Measurements from ENCODE around the gene RIMBP2.

Gene RIMBP2

DNA sequence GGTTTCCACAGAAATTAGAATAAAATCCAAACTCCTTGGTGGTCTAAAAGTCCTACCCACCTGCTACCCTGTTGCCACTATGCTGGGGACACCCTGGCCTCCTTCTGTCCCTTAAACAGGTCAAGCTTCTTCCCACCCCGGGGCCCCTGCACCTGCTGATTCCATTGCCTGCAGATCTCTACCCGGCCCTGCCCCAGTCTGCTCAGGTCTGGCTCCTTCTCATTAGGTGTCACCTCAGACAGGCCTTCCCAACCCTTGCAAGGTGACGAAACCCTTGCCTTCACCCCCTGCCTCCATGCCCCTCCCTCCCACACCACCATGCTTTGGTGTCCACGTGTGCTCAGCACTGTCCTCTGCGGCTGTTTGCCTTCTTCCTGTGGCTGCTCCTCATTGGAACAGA is 207.8 kb downstream of the RIMBP2 start:
- Histone ChIP-seq H3K27me3 (ENCODE audit: control insufficient read depth in 2 of 2, insufficient read depth in 2 of 2, low read length in 2 of 2) (no peaks in the 10 kb centered on the region), H3K9me3 (ENCODE audit: control insufficient read depth in 2 of 2, low read length in 2 of 2) (no peaks in the 10 kb centered on the region), H3K36me3 (ENCODE audit: control insufficient read depth in 2 of 2, insufficient read depth in 2 of 2, low read length in 2 of 2) (no peaks in the 10 kb centered on the region), H3K4me1 (ENCODE audit: control insufficient read depth in 2 of 2, insufficient read depth in 2 of 2, low read length in 2 of 2) (no peaks in the 10 kb centered on the region), H3K9ac (ENCODE audit: low read depth in 1 of 2, low read length in 2 of 2) (no peak overlapping the region), H3K4me3 (ENCODE audit: low read length in 2 of 2) (no peak overlapping the region), H3K27ac (ENCODE audit: low read depth in 2 of 2, low read length in 2 of 2) (no peak overlapping the region)

GRCh38 chr12:130506844-130507243 is 209.3 kb downstream of the RIMBP2 start:
- H3K36me3 ChIP-seq (ENCODE audit: control insufficient read depth in 2 of 2, insufficient read depth in 2 of 2, low read length in 2 of 2), result no peaks in the 10 kb centered on the region
- no peaks in the 10 kb centered on the region for H3K4me1 ChIP-seq (ENCODE audit: control insufficient read depth in 2 of 2, insufficient read depth in 2 of 2, low read length in 2 of 2)
- no peaks in the 10 kb centered on the region for H3K9me3 ChIP-seq (ENCODE audit: control insufficient read depth in 2 of 2, low read length in 2 of 2)
- H3K9ac ChIP-seq (ENCODE audit: low read depth in 1 of 2, low read length in 2 of 2), result no peak overlapping the region
- no peaks in the 10 kb centered on the region for H3K27me3 ChIP-seq (ENCODE audit: control insufficient read depth in 2 of 2, insufficient read depth in 2 of 2, low read length in 2 of 2)
- H3K27ac ChIP-seq (ENCODE audit: low read depth in 2 of 2, low read length in 2 of 2), result no peak overlapping the region
- H3K4me3 ChIP-seq (ENCODE audit: low read length in 2 of 2), result no peak overlapping the region

DNA sequence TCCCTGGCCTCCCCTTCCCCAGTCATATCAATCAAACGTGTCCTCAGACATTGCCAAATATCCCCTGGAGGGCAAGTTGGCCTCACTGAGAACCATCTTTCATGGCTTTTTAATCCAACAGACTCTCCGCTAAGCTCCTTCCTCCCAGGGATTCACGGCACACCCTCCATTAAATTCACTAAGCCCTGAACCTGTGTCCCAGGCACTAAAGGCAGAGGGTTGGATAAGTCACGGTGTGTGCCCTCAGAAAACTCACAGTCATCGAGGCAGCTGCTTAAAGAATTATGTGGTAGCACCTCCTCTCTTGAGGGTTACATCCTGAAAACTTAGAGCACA is 211.3 kb downstream of the RIMBP2 start:
- Histone ChIP-seq H3K9me3 (ENCODE audit: control insufficient read depth in 2 of 2, low read length in 2 of 2) (no peaks in the 10 kb centered on the region), H3K4me3 (ENCODE audit: low read length in 2 of 2) (no peak overlapping the region), H3K36me3 (ENCODE audit: control insufficient read depth in 2 of 2, insufficient read depth in 2 of 2, low read length in 2 of 2) (no peaks in the 10 kb centered on the region), H3K27ac (ENCODE audit: low read depth in 2 of 2, low read length in 2 of 2) (no peak overlapping the region), H3K4me1 (ENCODE audit: control insufficient read depth in 2 of 2, insufficient read depth in 2 of 2, low read length in 2 of 2) (no peaks in the 10 kb centered on the region), H3K27me3 (ENCODE audit: control insufficient read depth in 2 of 2, insufficient read depth in 2 of 2, low read length in 2 of 2) (no peaks in the 10 kb centered on the region), H3K9ac (ENCODE audit: low read depth in 1 of 2, low read length in 2 of 2) (no peak overlapping the region)

- Histone ChIP-seq H3K9ac (ENCODE audit: low read depth in 1 of 2, low read length in 2 of 2) (no peak overlapping the region), H3K9me3 (ENCODE audit: control insufficient read depth in 2 of 2, low read length in 2 of 2) (no peaks in the 10 kb centered on the region), H3K4me3 (ENCODE audit: low read length in 2 of 2) (no peak overlapping the region), H3K27ac (ENCODE audit: low read depth in 2 of 2, low read length in 2 of 2) (no peak overlapping the region), H3K4me1 (ENCODE audit: control insufficient read depth in 2 of 2, insufficient read depth in 2 of 2, low read length in 2 of 2) (no peaks in the 10 kb centered on the region), H3K27me3 (ENCODE audit: control insufficient read depth in 2 of 2, insufficient read depth in 2 of 2, low read length in 2 of 2) (no peaks in the 10 kb centered on the region), H3K36me3 (ENCODE audit: control insufficient read depth in 2 of 2, insufficient read depth in 2 of 2, low read length in 2 of 2) (no peaks in the 10 kb centered on the region)
These were observed 211.8 kb downstream of the RIMBP2 start for GRCh38 chr12:130504110-130504839.

DNA sequence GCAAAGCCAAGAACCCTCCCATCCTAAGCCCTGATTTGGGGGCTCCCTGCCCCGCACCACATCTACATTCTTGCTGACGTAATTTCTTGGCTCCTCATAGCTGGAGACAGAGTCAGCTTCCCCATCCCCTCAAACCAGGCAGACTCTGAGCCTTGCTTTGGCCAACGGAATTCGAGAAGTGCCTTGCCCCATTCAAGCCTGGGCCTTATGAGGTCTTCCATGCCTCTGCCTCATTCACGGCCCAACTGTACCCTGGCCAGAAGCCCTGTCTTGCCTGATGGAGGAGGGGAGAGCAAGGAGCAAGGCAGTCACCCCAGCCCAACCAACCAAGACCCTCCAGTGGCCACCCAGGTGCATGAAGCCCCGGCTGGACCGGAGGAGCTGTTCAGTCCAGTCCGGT is 214.3 kb downstream of the RIMBP2 start:
- Histone ChIP-seq H3K9ac (ENCODE audit: low read depth in 1 of 2, low read length in 2 of 2) (no peak overlapping the region), H3K9me3 (ENCODE audit: control insufficient read depth in 2 of 2, low read length in 2 of 2) (no peaks in the 10 kb centered on the region), H3K27ac (ENCODE audit: low read depth in 2 of 2, low read length in 2 of 2) (no peak overlapping the region), H3K4me3 (ENCODE audit: low read length in 2 of 2) (no peak overlapping the region), H3K36me3 (ENCODE audit: control insufficient read depth in 2 of 2, insufficient read depth in 2 of 2, low read length in 2 of 2) (no peaks in the 10 kb centered on the region), H3K4me1 (ENCODE audit: control insufficient read depth in 2 of 2, insufficient read depth in 2 of 2, low read length in 2 of 2) (no peaks in the 10 kb centered on the region), H3K27me3 (ENCODE audit: control insufficient read depth in 2 of 2, insufficient read depth in 2 of 2, low read length in 2 of 2) (no peaks in the 10 kb centered on the region)

DNA sequence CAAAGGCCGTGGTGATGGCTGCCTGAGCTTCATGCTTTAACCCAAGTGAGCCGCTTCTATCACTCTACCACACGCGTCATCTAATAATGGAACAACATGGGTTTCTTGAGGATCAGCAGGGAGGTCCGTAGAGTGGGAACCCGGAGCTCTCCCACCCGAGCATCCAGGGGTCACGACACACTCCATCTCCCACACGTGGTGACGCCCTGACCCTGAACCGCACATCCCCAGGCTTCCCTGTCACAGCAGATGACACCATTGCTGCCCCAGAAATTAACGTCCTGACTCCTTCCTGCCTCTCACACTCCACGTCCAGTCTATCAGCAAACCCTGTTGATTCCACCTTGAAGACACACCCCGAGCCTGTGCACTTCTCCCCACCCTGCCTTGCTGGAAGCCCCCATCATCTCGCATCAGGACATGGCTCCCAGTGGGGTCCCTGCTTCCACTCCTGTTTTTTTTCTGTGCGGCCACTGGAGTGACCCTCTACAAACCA is 215.2 kb downstream of the RIMBP2 start:
- no peaks in the 10 kb centered on the region for H3K27me3 ChIP-seq (ENCODE audit: control insufficient read depth in 2 of 2, insufficient read depth in 2 of 2, low read length in 2 of 2)
- no peaks in the 10 kb centered on the region for H3K9me3 ChIP-seq (ENCODE audit: control insufficient read depth in 2 of 2, low read length in 2 of 2)
- H3K36me3 ChIP-seq (ENCODE audit: control insufficient read depth in 2 of 2, insufficient read depth in 2 of 2, low read length in 2 of 2), result no peaks in the 10 kb centered on the region
- H3K27ac ChIP-seq (ENCODE audit: low read depth in 2 of 2, low read length in 2 of 2), result no peak overlapping the region
- no peak overlapping the region for H3K9ac ChIP-seq (ENCODE audit: low read depth in 1 of 2, low read length in 2 of 2)
- no peaks in the 10 kb centered on the region for H3K4me1 ChIP-seq (ENCODE audit: control insufficient read depth in 2 of 2, insufficient read depth in 2 of 2, low read length in 2 of 2)
- H3K4me3 ChIP-seq (ENCODE audit: low read length in 2 of 2), result no peak overlapping the region

DNA sequence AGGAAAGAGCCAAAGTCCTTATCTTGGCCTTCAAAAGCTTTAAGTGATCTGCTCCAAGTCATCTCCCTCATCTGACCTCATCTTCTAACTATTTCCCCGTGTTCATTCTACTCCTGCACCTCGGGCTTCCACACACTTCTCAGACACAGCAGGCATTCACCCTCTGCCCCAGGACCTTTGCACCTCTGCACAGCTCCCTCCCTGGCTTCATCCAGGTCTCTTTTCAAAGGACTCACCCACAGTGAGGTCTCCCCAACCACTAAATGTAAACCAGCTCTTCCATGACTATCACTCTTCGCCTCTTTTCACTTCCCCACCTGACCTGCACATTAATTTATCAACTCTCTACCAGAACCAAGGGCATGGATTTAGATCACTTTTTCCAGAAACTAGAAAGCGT is 216.6 kb downstream of the RIMBP2 start:
- Histone ChIP-seq H3K4me1 (ENCODE audit: control insufficient read depth in 2 of 2, insufficient read depth in 2 of 2, low read length in 2 of 2) (no peaks in the 10 kb centered on the region), H3K27ac (ENCODE audit: low read depth in 2 of 2, low read length in 2 of 2) (no peak overlapping the region), H3K27me3 (ENCODE audit: control insufficient read depth in 2 of 2, insufficient read depth in 2 of 2, low read length in 2 of 2) (no peaks in the 10 kb centered on the region), H3K4me3 (ENCODE audit: low read length in 2 of 2) (no peak overlapping the region), H3K9me3 (ENCODE audit: control insufficient read depth in 2 of 2, low read length in 2 of 2) (no peaks in the 10 kb centered on the region), H3K9ac (ENCODE audit: low read depth in 1 of 2, low read length in 2 of 2) (no peak overlapping the region), H3K36me3 (ENCODE audit: control insufficient read depth in 2 of 2, insufficient read depth in 2 of 2, low read length in 2 of 2) (no peaks in the 10 kb centered on the region)

DNA sequence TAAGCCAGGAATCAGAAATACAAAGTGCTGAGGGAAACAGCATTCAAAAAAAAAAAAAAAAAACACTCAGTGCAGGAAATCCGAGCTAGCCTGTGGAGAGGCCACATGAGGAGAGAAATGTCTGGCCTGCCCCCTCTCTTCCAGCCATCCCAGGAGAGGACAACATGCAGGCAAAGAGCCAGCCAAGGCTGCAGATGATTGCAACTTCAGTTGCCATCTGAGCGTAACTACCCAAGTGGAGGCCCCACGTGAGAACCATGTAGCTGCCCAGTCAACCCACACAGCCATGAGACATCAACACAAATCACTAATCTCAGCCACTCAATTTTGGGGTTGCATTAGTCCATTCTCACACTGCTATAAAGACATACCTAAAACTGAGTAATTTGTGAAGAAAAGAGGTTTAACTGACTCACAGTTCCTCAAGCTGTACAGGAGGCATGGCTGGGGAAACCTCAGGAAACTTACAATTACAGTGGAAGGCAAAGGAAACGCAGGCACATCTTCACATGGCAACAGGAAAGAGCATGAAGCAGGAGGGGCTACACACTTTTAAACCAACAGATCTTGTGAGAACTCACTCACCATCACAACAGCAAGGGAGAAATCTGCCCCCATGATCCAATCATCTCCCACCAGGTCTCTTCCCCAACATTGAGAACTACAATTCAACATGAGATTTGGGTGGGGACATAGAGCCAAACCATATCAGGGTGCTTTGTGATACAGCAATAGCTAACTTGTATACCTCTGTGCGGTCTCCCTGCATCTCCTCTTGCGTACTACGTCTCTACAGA is 217.3 kb downstream of the RIMBP2 start:
- Histone ChIP-seq H3K27ac (ENCODE audit: low read depth in 2 of 2, low read length in 2 of 2) (no peak overlapping the region), H3K36me3 (ENCODE audit: control insufficient read depth in 2 of 2, insufficient read depth in 2 of 2, low read length in 2 of 2) (no peaks in the 10 kb centered on the region), H3K4me3 (ENCODE audit: low read length in 2 of 2) (no peak overlapping the region), H3K4me1 (ENCODE audit: control insufficient read depth in 2 of 2, insufficient read depth in 2 of 2, low read length in 2 of 2) (no peaks in the 10 kb centered on the region), H3K9me3 (ENCODE audit: control insufficient read depth in 2 of 2, low read length in 2 of 2) (no peaks in the 10 kb centered on the region), H3K27me3 (ENCODE audit: control insufficient read depth in 2 of 2, insufficient read depth in 2 of 2, low read length in 2 of 2) (no peaks in the 10 kb centered on the region), H3K9ac (ENCODE audit: low read depth in 1 of 2, low read length in 2 of 2) (no peak overlapping the region)

DNA sequence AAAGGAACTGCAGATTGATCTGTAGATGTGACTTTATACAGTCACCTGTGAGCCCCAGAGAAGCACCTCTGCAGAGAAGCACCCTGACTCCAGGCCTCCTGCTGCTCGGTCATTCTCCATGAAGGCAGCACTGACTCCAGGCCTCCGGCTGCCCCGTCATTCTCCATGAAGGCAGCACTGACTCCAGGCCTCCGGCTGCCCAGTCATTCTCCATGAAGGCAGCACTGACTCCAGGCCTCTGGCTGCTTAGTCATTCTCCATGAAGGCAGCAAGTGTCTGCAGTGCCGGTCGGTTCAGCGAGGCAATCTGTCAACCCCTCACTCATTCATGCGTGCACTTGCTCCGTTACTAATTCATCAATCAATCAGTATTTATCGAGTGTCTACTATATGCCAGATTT is 218.1 kb downstream of the RIMBP2 start:
- Histone ChIP-seq H3K27ac (ENCODE audit: low read depth in 2 of 2, low read length in 2 of 2) (no peak overlapping the region), H3K4me1 (ENCODE audit: control insufficient read depth in 2 of 2, insufficient read depth in 2 of 2, low read length in 2 of 2) (no peaks in the 10 kb centered on the region), H3K4me3 (ENCODE audit: low read length in 2 of 2) (no peak overlapping the region), H3K9me3 (ENCODE audit: control insufficient read depth in 2 of 2, low read length in 2 of 2) (no peaks in the 10 kb centered on the region), H3K27me3 (ENCODE audit: control insufficient read depth in 2 of 2, insufficient read depth in 2 of 2, low read length in 2 of 2) (no peaks in the 10 kb centered on the region), H3K9ac (ENCODE audit: low read depth in 1 of 2, low read length in 2 of 2) (no peak overlapping the region), H3K36me3 (ENCODE audit: control insufficient read depth in 2 of 2, insufficient read depth in 2 of 2, low read length in 2 of 2) (no peaks in the 10 kb centered on the region)

GRCh38 chr12:130497321-130497720 is 218.8 kb downstream of the RIMBP2 start:
- H3K4me1 ChIP-seq (ENCODE audit: control insufficient read depth in 2 of 2, insufficient read depth in 2 of 2, low read length in 2 of 2), result no peaks in the 10 kb centered on the region
- no peak overlapping the region for H3K27ac ChIP-seq (ENCODE audit: low read depth in 2 of 2, low read length in 2 of 2)
- H3K36me3 ChIP-seq (ENCODE audit: control insufficient read depth in 2 of 2, insufficient read depth in 2 of 2, low read length in 2 of 2), result no peaks in the 10 kb centered on the region
- no peaks in the 10 kb centered on the region for H3K27me3 ChIP-seq (ENCODE audit: control insufficient read depth in 2 of 2, insufficient read depth in 2 of 2, low read length in 2 of 2)
- no peak overlapping the region for H3K4me3 ChIP-seq (ENCODE audit: low read length in 2 of 2)
- no peak overlapping the region for H3K9ac ChIP-seq (ENCODE audit: low read depth in 1 of 2, low read length in 2 of 2)
- H3K9me3 ChIP-seq (ENCODE audit: control insufficient read depth in 2 of 2, low read length in 2 of 2), result no peaks in the 10 kb centered on the region
